ENCODE measurements around the gene UCP2.

The UCP2 gene

DNA sequence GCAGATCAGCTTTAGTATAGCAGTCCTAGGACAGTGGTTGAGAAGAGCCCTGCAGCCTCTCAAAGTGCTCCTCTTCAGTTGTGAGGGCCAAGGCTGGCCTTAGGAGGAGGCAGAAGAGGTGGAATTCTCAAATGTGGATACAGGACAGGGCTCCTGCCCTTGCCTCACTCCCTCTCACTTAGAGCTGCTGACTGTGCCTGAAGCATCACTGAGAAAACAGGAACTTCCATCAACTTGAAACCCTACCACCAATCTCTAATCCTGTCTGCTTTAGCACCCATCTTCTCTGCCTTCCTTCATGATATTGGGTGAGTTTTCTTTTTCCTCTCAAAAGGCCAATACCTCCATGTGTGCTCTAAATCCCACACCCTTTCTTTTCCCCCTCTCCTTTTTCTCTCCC is 40.6 kb upstream of the UCP2 start:
- no peak for DNase-seq (ENCODE audit: low spot score)
- 0 out of 2 replicates have a peak, but pooled peaks cover 2% of the 10 kb centered on the region for H3K36me3 ChIP-seq (ENCODE audit: low read depth)
- no peaks in the 10 kb centered on the region for H3K9me3 ChIP-seq (ENCODE audit: severe bottlenecking)
- no peak overlapping the region for H3K27ac ChIP-seq (ENCODE audit: poor library complexity, severe bottlenecking)
- no peak for ATAC-seq (ENCODE audit: low read depth)
- H3K4me1 ChIP-seq (ENCODE audit: insufficient read depth, poor library complexity, severe bottlenecking), result peaks cover 16% of the 10 kb centered on the region
- TF ChIP-seq CTCF (IDR thresholded peaks at IDR 0.05; ENCODE audit: poor library complexity, severe bottlenecking), result no peak
- no peaks in the 10 kb centered on the region for H3K27me3 ChIP-seq (ENCODE audit: insufficient read depth, poor library complexity, severe bottlenecking)
- no peak overlapping the region for H3K4me3 ChIP-seq (ENCODE audit: severe bottlenecking)

DNA sequence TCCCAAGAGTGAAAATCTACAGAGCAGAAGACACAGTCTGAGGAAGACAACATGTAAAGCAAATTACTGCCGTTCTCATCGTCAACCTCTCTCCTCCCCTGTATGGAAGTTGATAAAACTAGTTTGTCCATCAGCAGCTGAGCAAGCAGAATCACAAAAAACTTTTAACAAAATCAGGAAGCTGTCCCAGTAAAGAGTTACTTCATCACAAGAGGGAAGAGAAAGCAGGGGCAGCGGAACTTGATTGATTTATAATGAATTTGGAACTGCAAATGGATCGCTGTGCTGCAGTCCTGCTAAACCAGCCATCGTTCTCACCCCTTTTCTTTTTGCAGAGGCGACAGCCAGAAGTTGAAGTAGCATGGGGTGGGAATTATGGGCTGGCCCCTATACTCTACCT is 39.9 kb upstream of the UCP2 start:
- no peaks in the 10 kb centered on the region for H3K9me3 ChIP-seq (ENCODE audit: severe bottlenecking)
- H3K27ac ChIP-seq (ENCODE audit: poor library complexity, severe bottlenecking), result no peak overlapping the region
- TF ChIP-seq CTCF (IDR thresholded peaks at IDR 0.05; ENCODE audit: poor library complexity, severe bottlenecking), result no peak
- H3K27me3 ChIP-seq (ENCODE audit: insufficient read depth, poor library complexity, severe bottlenecking), result no peaks in the 10 kb centered on the region
- H3K4me3 ChIP-seq (ENCODE audit: severe bottlenecking), result no peak overlapping the region
- peaks cover 16% of the 10 kb centered on the region for H3K4me1 ChIP-seq (ENCODE audit: insufficient read depth, poor library complexity, severe bottlenecking)
- 0 out of 2 replicates have a peak, but pooled peaks cover 2% of the 10 kb centered on the region for H3K36me3 ChIP-seq (ENCODE audit: low read depth)
- DNase-seq (ENCODE audit: low spot score), result no peak
- ATAC-seq (ENCODE audit: low read depth), result no peak

DNA sequence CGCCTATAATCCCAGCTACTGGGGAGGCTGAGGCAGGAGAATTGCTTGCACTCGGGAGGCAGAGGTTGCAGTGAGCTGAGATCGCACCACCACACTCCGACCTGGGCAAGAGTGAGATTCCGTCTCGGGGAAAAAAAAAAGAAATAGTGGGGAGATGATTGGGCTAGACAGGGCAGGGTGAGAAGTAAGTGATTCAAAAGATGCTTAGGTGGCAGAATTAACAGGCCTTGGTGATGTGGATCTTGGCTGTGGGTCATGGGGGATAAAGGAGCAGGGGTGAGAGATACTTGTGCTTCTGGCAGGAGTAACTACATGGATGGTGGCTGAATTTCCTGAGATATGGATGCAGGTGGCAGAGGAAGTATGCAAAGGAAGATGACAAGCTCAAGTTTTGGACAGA is 39.4 kb upstream of the UCP2 start:
- TF ChIP-seq CTCF (IDR thresholded peaks at IDR 0.05; ENCODE audit: poor library complexity, severe bottlenecking), result no peak
- Histone ChIP-seq H3K9me3 (ENCODE audit: severe bottlenecking) (no peaks in the 10 kb centered on the region), H3K36me3 (ENCODE audit: low read depth) (0 out of 2 replicates have a peak, but pooled peaks cover 2% of the 10 kb centered on the region), H3K27me3 (ENCODE audit: insufficient read depth, poor library complexity, severe bottlenecking) (no peaks in the 10 kb centered on the region), H3K4me1 (ENCODE audit: insufficient read depth, poor library complexity, severe bottlenecking) (peaks cover 14% of the 10 kb centered on the region), H3K27ac (ENCODE audit: poor library complexity, severe bottlenecking) (no peak overlapping the region), H3K4me3 (ENCODE audit: severe bottlenecking) (no peak overlapping the region)
- DNase-seq (ENCODE audit: low spot score), result no peak
- ATAC-seq (ENCODE audit: low read depth), result no peak

GRCh38 chr11:74020539-74020938 is 37.9 kb upstream of the UCP2 start:
- H3K27ac ChIP-seq (ENCODE audit: poor library complexity, severe bottlenecking), result no peak overlapping the region
- no peak for DNase-seq (ENCODE audit: low spot score)
- no peaks in the 10 kb centered on the region for H3K9me3 ChIP-seq (ENCODE audit: severe bottlenecking)
- H3K4me3 ChIP-seq (ENCODE audit: severe bottlenecking), result no peak overlapping the region
- H3K36me3 ChIP-seq (ENCODE audit: low read depth), result 0 out of 2 replicates have a peak, but pooled peaks cover 2% of the 10 kb centered on the region
- no peak for TF ChIP-seq CTCF (IDR thresholded peaks at IDR 0.05; ENCODE audit: poor library complexity, severe bottlenecking)
- peaks cover 3% of the 10 kb centered on the region for H3K4me1 ChIP-seq (ENCODE audit: insufficient read depth, poor library complexity, severe bottlenecking)
- ATAC-seq (ENCODE audit: low read depth), result no peak
- no peaks in the 10 kb centered on the region for H3K27me3 ChIP-seq (ENCODE audit: insufficient read depth, poor library complexity, severe bottlenecking)

DNA sequence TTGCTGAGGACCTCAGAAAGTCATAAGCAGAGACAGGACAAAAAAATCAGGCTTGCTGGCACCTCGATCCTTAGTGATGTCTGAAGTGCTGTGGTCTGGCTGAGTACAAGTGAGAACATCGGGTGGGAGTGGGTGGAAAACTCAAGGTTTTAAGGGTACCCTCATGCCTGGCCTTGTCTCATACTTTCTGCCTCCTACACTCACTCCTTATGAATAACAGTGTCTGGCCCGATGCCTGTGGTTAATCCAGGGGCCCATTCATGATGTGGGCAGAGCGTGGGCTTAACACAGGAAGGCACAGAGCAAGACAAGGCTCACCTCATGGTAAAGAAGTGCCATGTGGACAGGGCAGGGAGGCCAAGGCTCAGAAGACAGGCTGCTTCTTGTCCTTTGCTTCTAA is 37.2 kb upstream of the UCP2 start:
- Histone ChIP-seq H3K4me1 (ENCODE audit: insufficient read depth, poor library complexity, severe bottlenecking) (no peaks in the 10 kb centered on the region), H3K4me3 (ENCODE audit: severe bottlenecking) (no peak overlapping the region), H3K27me3 (ENCODE audit: insufficient read depth, poor library complexity, severe bottlenecking) (no peaks in the 10 kb centered on the region), H3K36me3 (ENCODE audit: low read depth) (0 out of 2 replicates have a peak, but pooled peaks cover 2% of the 10 kb centered on the region), H3K9me3 (ENCODE audit: severe bottlenecking) (no peaks in the 10 kb centered on the region), H3K27ac (ENCODE audit: poor library complexity, severe bottlenecking) (no peak overlapping the region)
- no peak for TF ChIP-seq CTCF (IDR thresholded peaks at IDR 0.05; ENCODE audit: poor library complexity, severe bottlenecking)
- ATAC-seq (ENCODE audit: low read depth) (no peak), DNase-seq (ENCODE audit: low spot score) (no peak)

Measured in RWPE2 (cell line).